SU-DHL-6 (cell line): ENCODE measurements around the gene DRAXIN.

Experiments
- EZH2phosphoT487 ChIP-seq: fragments of 200-600 bp; sonication (generic), shearing (Covaris generic); conservative IDR thresholded peaks from 2 replicates; pipeline ENCODE4 v1.6.1; 2018; ENCODE audit warnings: mild to moderate bottlenecking, antibody characterized with exemption, low read length, moderate library complexity, mixed read lengths
- TF ChIP-seq, protein P1 (sequence below): fragments of 200-600 bp; sonication (generic); IDR thresholded peaks from one replicate; pipeline ENCODE4 v1.5.1; 2017; ENCODE audit warnings: antibody characterized with exemption, mild to moderate bottlenecking, low read length, moderate library complexity; ENCODE audit not compliant: insufficient read depth, poor library complexity, severe bottlenecking

DNA sequence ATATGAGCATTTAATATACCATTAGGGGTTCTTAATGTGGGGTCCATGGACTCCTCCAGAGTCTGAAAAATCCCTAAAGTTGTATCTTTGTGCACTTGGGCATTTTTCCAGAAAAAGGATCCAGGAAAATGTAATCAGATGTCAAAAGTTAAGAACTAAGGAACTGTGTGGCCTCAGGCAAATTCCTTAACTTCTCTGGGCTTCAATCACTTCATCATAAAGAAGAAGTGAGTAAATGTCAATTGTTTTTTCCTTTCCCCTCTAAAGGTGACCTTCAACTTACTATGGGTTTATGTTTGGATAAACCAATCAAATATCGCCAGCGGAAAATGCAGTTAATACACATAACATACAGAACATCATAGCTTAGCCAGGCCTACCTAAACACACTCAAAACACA, 13.1 kb upstream of the DRAXIN start:
- no peak for TF ChIP-seq EZH2phosphoT487
- TF ChIP-seq, protein P1, sequence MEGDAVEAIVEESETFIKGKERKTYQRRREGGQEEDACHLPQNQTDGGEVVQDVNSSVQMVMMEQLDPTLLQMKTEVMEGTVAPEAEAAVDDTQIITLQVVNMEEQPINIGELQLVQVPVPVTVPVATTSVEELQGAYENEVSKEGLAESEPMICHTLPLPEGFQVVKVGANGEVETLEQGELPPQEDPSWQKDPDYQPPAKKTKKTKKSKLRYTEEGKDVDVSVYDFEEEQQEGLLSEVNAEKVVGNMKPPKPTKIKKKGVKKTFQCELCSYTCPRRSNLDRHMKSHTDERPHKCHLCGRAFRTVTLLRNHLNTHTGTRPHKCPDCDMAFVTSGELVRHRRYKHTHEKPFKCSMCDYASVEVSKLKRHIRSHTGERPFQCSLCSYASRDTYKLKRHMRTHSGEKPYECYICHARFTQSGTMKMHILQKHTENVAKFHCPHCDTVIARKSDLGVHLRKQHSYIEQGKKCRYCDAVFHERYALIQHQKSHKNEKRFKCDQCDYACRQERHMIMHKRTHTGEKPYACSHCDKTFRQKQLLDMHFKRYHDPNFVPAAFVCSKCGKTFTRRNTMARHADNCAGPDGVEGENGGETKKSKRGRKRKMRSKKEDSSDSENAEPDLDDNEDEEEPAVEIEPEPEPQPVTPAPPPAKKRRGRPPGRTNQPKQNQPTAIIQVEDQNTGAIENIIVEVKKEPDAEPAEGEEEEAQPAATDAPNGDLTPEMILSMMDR, result no peak
